Karpas-422 (cell line): ENCODE measurements around the gene ANTXR1. TPM values are rescaled to one million over a fixed set of nuclear protein-coding genes. Genes with fewer than 3 reads are reported as not detected.

ENCODE experiments used
- DNase-seq: peaks from one replicate; pipeline ENCODE4 v3.0.0-alpha.2; 2015
- H2AFZ ChIP-seq: fragments of 200-600 bp; sonication (generic); 2 replicates; pipeline ENCODE4 v1.6.1; 2014; ENCODE audit warnings: antibody characterized with exemption, low read length, mixed read lengths
- H3K27ac ChIP-seq: fragments of 200-600 bp; sonication (generic); 2 replicates; pipeline ENCODE4 v1.5.1; 2014; ENCODE audit warnings: mild to moderate bottlenecking, low read length, moderate library complexity
- H3K27me3 ChIP-seq: fragments of 200-600 bp; sonication (generic); 2 replicates; pipeline ENCODE4 v1.6.1; 2014; ENCODE audit warnings: low read length, mixed read lengths
- H3K36me3 ChIP-seq: fragments of 200-600 bp; sonication (generic); 2 replicates; pipeline ENCODE4 v1.6.1; 2014; ENCODE audit warnings: low read length, mixed read lengths; ENCODE audit not compliant: insufficient read depth
- H3K4me1 ChIP-seq: fragments of 200-600 bp; sonication (generic); 2 replicates; pipeline ENCODE4 v1.6.1; 2014; ENCODE audit warnings: mild to moderate bottlenecking, low read length, mixed read lengths
- H3K4me2 ChIP-seq: fragments of 200-600 bp; sonication (generic); 2 replicates; pipeline ENCODE4 v1.6.1; 2014; ENCODE audit warnings: low read length, low read depth, mild to moderate bottlenecking; ENCODE audit not compliant: poor library complexity, severe bottlenecking
- H3K4me3 ChIP-seq: fragments of 200-600 bp; sonication (generic); 2 replicates; pipeline ENCODE4 v1.5.1; 2014; ENCODE audit warnings: mild to moderate bottlenecking, antibody characterized with exemption, low read length, mixed read lengths
- H3K79me2 ChIP-seq: fragments of 200-600 bp; sonication (generic); 2 replicates; pipeline ENCODE4 v1.6.1; 2014; ENCODE audit warnings: mild to moderate bottlenecking, low read length, mixed read lengths
- H3K9ac ChIP-seq: fragments of 200-600 bp; sonication (generic); 2 replicates; pipeline ENCODE4 v1.6.0; 2014; ENCODE audit warnings: low read length
- H3K9me2 ChIP-seq: fragments of 200-600 bp; sonication (generic), shearing (Covaris generic); replicated peaks from 2 replicates; pipeline ENCODE4 v1.6.0; 2014; ENCODE audit warnings: mild to moderate bottlenecking, low read length, moderate library complexity; ENCODE audit not compliant: insufficient read depth
- H3K9me3 ChIP-seq: fragments of 300-700, 200-600 bp; sonication (generic); 2 replicates; pipeline ENCODE4 v1.6.1; 2014; ENCODE audit warnings: low read length, mixed read lengths
- H4K20me1 ChIP-seq: fragments of 200-600 bp; sonication (generic); 2 replicates; pipeline ENCODE4 v1.6.1; 2014; ENCODE audit warnings: mild to moderate bottlenecking, antibody characterized with exemption, low read length, low read depth; ENCODE audit not compliant: insufficient read depth
- total RNA-seq: library from RNA; depleted of rRNA; stranded (reverse); fragments of >200 nt; shearing (Covaris generic); gene quantifications from 2 replicates; pipeline ENCODE4 v1.2.3, GENCODE V29; 2014; ENCODE audit warnings: low replicate concordance

The ANTXR1 gene
- total RNA-seq, 1 experiment from 2014 or later: not detected

DNA sequence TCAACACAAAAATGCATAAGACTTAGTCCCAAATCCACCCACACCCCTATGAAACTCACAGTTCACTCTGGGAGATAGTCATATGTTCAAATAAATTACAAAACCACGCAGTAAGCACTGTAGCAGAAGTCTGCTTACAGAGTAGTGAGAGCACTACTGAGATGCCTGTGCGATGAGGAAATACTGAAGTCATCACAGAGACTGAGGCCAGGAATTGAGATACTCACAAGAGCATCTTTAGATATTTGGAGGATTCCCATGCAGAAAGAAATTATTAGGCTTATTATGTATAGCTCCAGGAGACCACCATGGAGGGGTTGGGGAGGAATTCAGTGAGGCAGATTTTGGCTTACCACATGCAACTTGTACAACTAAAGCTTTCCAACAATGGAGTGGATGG is 82.3 kb downstream of the ANTXR1 start:
- Histone ChIP-seq H3K9me2 (no peaks in the 10 kb centered on the region), H3K27ac (no peak overlapping the region), H3K27me3 (no peaks in the 10 kb centered on the region), H2AFZ (no peak overlapping the region), H4K20me1 (no peaks in the 10 kb centered on the region), H3K9me3 (no peaks in the 10 kb centered on the region), H3K4me3 (no peak overlapping the region), H3K36me3 (no peaks in the 10 kb centered on the region), H3K4me1 (no peaks in the 10 kb centered on the region), H3K79me2 (no peaks in the 10 kb centered on the region), H3K9ac (no peak overlapping the region), H3K4me2 (no peak overlapping the region)
- no peak for DNase-seq

DNA sequence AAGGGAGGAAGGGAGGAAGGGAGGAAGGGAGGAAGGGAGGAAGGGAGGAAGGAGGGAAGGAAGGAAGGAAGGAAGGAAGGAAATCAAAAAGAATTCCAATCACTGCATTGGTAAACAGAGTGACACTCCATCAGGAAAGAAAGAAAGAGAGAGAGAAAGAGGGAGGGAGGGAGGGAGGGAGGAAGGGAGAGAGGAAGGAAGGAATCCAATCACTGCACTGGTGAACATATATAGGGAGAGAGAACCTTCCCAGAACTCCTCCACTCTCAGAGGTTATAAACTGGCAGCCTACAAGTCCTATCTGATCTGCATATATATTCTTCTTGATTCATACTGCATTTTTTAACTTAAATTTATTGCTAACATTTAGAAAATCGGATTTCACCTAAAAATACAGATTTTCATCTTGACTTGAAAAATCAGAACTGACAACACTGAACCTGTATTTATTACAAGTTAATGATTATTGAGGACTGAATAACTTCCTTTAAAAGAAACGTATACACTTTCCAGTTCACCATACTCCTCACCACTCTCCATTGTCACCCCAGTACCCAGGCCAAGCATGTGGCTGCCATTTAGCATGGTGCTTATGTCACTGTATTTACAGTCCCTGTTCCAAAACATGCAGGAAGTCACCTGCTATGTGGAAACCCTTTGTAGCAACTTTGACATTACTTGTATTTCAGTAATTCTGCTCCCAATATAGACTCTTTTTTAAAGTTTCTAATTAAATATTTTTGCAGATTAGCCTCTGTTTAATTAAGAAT is 83.5 kb downstream of the ANTXR1 start:
- H3K4me3 ChIP-seq: no peak overlapping the region
- no peaks in the 10 kb centered on the region for H3K9me2 ChIP-seq

GRCh38 chr2:69097148-69097610 is 84.2 kb downstream of the ANTXR1 start:
- Histone ChIP-seq H3K9ac (no peak overlapping the region), H3K9me3 (no peaks in the 10 kb centered on the region), H3K79me2 (no peaks in the 10 kb centered on the region), H3K9me2 (no peaks in the 10 kb centered on the region), H3K36me3 (no peaks in the 10 kb centered on the region), H3K4me2 (no peak overlapping the region), H4K20me1 (no peaks in the 10 kb centered on the region), H3K4me1 (no peaks in the 10 kb centered on the region), H3K27ac (no peak overlapping the region), H3K27me3 (no peaks in the 10 kb centered on the region), H3K4me3 (no peak overlapping the region), H2AFZ (no peak overlapping the region)
- no peak for DNase-seq

More for the DNA sequence above, 83.5 kb downstream of the ANTXR1 start:
- no peak overlapping the region for H3K4me2 ChIP-seq
- H3K27me3 ChIP-seq: no peaks in the 10 kb centered on the region
- H3K27ac ChIP-seq: no peak overlapping the region
- H3K9me3 ChIP-seq: no peaks in the 10 kb centered on the region
- DNase-seq: no peak
- no peak overlapping the region for H3K9ac ChIP-seq
- H2AFZ ChIP-seq: no peak overlapping the region
- H3K79me2 ChIP-seq: no peaks in the 10 kb centered on the region
- no peaks in the 10 kb centered on the region for H3K4me1 ChIP-seq
- H3K36me3 ChIP-seq: no peaks in the 10 kb centered on the region
- no peaks in the 10 kb centered on the region for H4K20me1 ChIP-seq

GRCh38 chr2:69097891-69098655 is 85.1 kb downstream of the ANTXR1 start:
- Histone ChIP-seq H2AFZ (no peak overlapping the region), H3K4me1 (no peaks in the 10 kb centered on the region), H3K36me3 (no peaks in the 10 kb centered on the region), H3K9ac (no peak overlapping the region), H3K9me3 (no peaks in the 10 kb centered on the region), H3K4me3 (no peak overlapping the region), H3K79me2 (no peaks in the 10 kb centered on the region), H3K9me2 (no peaks in the 10 kb centered on the region), H3K27me3 (no peaks in the 10 kb centered on the region), H3K4me2 (no peak overlapping the region), H4K20me1 (no peaks in the 10 kb centered on the region), H3K27ac (no peak overlapping the region)
- DNase-seq: no peak

DNA sequence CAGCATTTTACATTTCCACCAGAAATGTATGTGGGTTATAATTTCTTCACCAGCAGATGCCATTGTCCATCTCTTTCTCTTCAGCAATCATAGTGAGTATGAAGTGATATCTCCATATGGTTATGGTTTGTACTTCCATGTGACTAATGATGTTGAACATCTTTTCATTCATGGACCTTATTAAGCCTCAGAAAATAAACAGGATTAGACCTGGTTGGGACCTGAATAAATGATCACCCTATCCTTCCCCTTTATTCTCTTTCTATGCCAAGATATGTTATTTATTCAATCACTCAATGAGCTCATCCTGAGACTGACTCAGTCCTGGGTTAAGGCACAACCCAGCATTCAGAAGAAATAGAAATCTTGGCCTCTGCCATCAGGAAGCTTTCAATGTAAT is 86.6 kb downstream of the ANTXR1 start:
- Histone ChIP-seq H4K20me1 (no peaks in the 10 kb centered on the region), H3K4me2 (no peak overlapping the region), H2AFZ (no peak overlapping the region), H3K27ac (no peak overlapping the region), H3K9me2 (no peaks in the 10 kb centered on the region), H3K9me3 (no peaks in the 10 kb centered on the region), H3K4me3 (no peak overlapping the region), H3K79me2 (no peaks in the 10 kb centered on the region), H3K36me3 (no peaks in the 10 kb centered on the region), H3K4me1 (no peaks in the 10 kb centered on the region), H3K27me3 (no peaks in the 10 kb centered on the region), H3K9ac (no peak overlapping the region)
- no peak for DNase-seq

GRCh38 chr2:69100220-69100723 is 87.3 kb downstream of the ANTXR1 start:
- Histone ChIP-seq H3K79me2 (no peaks in the 10 kb centered on the region), H3K4me3 (no peak overlapping the region), H3K4me1 (no peaks in the 10 kb centered on the region), H3K9me2 (no peaks in the 10 kb centered on the region), H4K20me1 (no peaks in the 10 kb centered on the region), H3K27me3 (no peaks in the 10 kb centered on the region), H3K36me3 (no peaks in the 10 kb centered on the region), H2AFZ (no peak overlapping the region), H3K27ac (no peak overlapping the region), H3K4me2 (no peak overlapping the region), H3K9me3 (no peaks in the 10 kb centered on the region), H3K9ac (no peak overlapping the region)
- DNase-seq: no peak

DNA sequence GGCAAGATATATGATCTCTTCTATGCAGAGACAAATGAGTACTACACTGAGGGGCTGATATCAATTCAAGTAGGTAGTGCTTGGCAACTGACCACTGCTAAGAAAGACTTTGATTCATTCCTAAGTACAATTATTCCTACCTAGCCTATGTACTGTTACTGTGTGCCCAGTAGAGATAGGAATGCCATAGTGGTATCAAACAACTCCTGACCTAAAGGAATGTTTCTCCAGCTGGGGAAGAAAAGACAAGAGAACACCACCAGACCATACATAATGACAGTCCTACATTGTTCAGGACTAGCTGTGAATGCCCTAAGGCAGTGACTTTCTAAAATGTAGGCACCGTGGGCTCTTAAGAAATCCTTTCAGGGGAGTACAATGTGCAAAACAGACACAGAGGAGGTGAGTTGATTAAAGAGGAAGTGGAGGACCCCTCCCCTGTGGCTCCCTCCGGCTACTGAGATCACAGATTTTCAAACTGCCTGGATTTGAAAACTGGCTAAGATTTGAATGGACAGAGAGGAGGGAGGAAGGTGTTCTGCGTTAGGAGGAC is 89.1 kb downstream of the ANTXR1 start:
- Histone ChIP-seq H3K36me3 (no peaks in the 10 kb centered on the region), H4K20me1 (no peaks in the 10 kb centered on the region), H3K9ac (no peak overlapping the region), H3K27ac (no peak overlapping the region), H3K27me3 (no peaks in the 10 kb centered on the region), H3K4me2 (no peak overlapping the region), H3K4me3 (no peak overlapping the region), H3K9me3 (no peaks in the 10 kb centered on the region), H3K9me2 (no peaks in the 10 kb centered on the region), H2AFZ (no peak overlapping the region), H3K4me1 (no peaks in the 10 kb centered on the region), H3K79me2 (no peaks in the 10 kb centered on the region)
- DNase-seq: no peak

GRCh38 chr2:69103419-69103818 is 90.4 kb downstream of the ANTXR1 start:
- Histone ChIP-seq H3K27me3 (no peaks in the 10 kb centered on the region), H3K4me3 (no peak overlapping the region), H3K9me2 (no peaks in the 10 kb centered on the region), H3K79me2 (no peaks in the 10 kb centered on the region), H3K9me3 (no peaks in the 10 kb centered on the region), H3K36me3 (no peaks in the 10 kb centered on the region), H3K4me1 (no peaks in the 10 kb centered on the region), H3K9ac (no peak overlapping the region), H3K4me2 (no peak overlapping the region), H3K27ac (no peak overlapping the region), H2AFZ (no peak overlapping the region), H4K20me1 (no peaks in the 10 kb centered on the region)
- DNase-seq: no peak
